Esophagus squamous epithelium (tissue), 4 donors: ENCODE data around the gene BCL7B.

Experiments used
- POLR2A ChIP-seq, 4 donors: fragments of 450-650 bp; IDR thresholded peaks; one replicate each; pipeline ENCODE4 v1.6.1; 2017; ENCODE audit warnings: antibody characterized with exemption in 4 of 4, mild to moderate bottlenecking in 4 of 4, moderate library complexity in 3 of 4
- TF ChIP-seq, protein P1 (sequence below), 6 experiments: fragments of 450-650 bp in 4 of 6; fragments of 200-600 bp in 2 of 6; sonication (generic) in 2 of 6; IDR thresholded peaks; one replicate each; pipeline ENCODE4 v1.5.1; 2016 to 2019; ENCODE audit warnings: antibody characterized with exemption in 6 of 6, mild to moderate bottlenecking in 4 of 6, moderate library complexity in 4 of 6

- TF ChIP-seq, protein P1, sequence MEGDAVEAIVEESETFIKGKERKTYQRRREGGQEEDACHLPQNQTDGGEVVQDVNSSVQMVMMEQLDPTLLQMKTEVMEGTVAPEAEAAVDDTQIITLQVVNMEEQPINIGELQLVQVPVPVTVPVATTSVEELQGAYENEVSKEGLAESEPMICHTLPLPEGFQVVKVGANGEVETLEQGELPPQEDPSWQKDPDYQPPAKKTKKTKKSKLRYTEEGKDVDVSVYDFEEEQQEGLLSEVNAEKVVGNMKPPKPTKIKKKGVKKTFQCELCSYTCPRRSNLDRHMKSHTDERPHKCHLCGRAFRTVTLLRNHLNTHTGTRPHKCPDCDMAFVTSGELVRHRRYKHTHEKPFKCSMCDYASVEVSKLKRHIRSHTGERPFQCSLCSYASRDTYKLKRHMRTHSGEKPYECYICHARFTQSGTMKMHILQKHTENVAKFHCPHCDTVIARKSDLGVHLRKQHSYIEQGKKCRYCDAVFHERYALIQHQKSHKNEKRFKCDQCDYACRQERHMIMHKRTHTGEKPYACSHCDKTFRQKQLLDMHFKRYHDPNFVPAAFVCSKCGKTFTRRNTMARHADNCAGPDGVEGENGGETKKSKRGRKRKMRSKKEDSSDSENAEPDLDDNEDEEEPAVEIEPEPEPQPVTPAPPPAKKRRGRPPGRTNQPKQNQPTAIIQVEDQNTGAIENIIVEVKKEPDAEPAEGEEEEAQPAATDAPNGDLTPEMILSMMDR (IDR thresholded peaks at IDR 0.05): no peak
- no peak for TF ChIP-seq POLR2A (IDR thresholded peaks at IDR 0.05)
Observed at GRCh38 chr7:73530800-73531199, 26.7 kb downstream of the BCL7B start.
